ENCODE measurements around the gene BST1. TPM values are rescaled to one million over a fixed set of nuclear protein-coding genes. Genes with fewer than 3 reads are reported as not detected.

BST1 gene
- total and polyA plus RNA-seq, 2 experiments from 2014 or later: 0.99 to 1.8 TPM

DNA sequence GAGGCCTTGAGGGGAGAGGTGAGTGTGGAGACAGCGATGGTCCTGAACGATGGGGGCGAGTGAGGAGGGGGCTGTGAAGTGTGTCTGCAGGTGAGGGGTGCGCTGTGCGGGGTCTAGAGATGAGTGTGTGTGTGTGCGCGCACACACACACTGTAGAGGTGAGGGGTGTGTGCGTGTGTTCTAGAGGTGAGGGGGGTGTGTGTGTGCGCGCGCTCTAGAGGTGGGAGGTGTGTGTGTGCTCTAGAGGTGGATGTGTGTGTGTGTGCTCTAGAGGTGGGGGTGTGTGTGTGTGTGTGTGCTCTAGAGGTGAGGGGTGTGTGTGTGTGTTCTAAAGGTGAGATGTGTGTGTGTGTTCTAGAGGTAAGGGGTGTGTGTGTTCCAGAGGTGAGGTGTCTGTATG is 574 bp downstream of the BST1 start (continued):
- TF ChIP-seq ETS1 (IDR thresholded peaks at IDR 0.05) (no peak), CREB1 (CRISPR knock-in tag; IDR thresholded peaks at IDR 0.05; ENCODE audit: low read depth) (no peak), ZNF331 (CRISPR knock-in tag; IDR thresholded peaks at IDR 0.05; ENCODE audit: low read depth) (no peak), STAT1 (IDR thresholded peaks at IDR 0.05; ENCODE audit: unreplicated experiment) (no peak), REST (IDR thresholded peaks at IDR 0.05; ENCODE audit: unreplicated experiment) (no peak)

DNA sequence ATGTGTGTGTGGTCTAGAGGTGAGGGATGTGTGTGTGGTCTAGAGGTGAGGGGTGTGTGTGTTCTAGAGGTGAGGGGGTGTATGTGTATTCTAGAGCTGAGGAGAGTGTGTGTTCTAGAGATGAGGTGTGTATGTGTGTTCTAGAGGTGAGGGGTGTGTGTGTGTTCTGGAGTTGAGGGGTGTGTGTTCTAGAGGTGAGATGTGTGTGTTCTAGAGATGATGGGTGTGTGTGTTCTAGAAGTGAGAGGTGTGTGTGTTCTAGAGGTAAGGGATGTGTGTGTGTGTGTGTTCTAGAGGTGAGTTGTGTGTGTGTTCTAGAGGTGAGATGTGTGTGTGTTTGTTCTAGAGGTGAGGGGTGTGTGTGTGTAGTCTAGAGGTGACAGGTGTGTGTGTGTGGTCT is 1.3 kb downstream of the BST1 start:
- Mint-ChIP-seq H3K36me3 (ENCODE audit: low read depth) (peaks cover 8% of the 10 kb centered on the region), H3K27ac (no peak overlapping the region), H3K27me3 (ENCODE audit: insufficient read depth, low read depth, poor library complexity) (peaks cover 14% of the 10 kb centered on the region), H3K4me3 (no peak overlapping the region), H3K4me1 (peaks cover 20% of the 10 kb centered on the region), H3K9me3 (peaks cover 13% of the 10 kb centered on the region)
- Histone ChIP-seq H3K4me2 (no peak overlapping the region), H3F3A (replicated peaks; ENCODE audit: low read depth) (no peaks in the 10 kb centered on the region; the same call in 1 of the 2 replicates), H3K79me2 (replicated peaks; ENCODE audit: insufficient read depth) (no peaks in the 10 kb centered on the region), H3K27ac (ENCODE audit: low read depth) (no peak overlapping the region), H3K4me1 (ENCODE audit: insufficient read depth) (peaks cover 18% of the 10 kb centered on the region), H2AFZ (no peak overlapping the region), H3K4me3 (no peak overlapping the region), H4K20me1 (replicated peaks; ENCODE audit: insufficient read depth) (no peaks in the 10 kb centered on the region), H3K27me3 (ENCODE audit: insufficient read depth) (peaks cover 11% of the 10 kb centered on the region; the same call in 1 of the 2 replicates), H3K9me2 (ENCODE audit: insufficient read depth) (no peaks in the 10 kb centered on the region), H3K36me3 (ENCODE audit: insufficient read depth) (no peaks in the 10 kb centered on the region)
- DNase-seq (ENCODE audit: low spot score): no peak
- no peak for ATAC-seq
- TF ChIP-seq EZH2phosphoT487 (IDR thresholded peaks at IDR 0.05; ENCODE audit: unreplicated experiment): no peak
- no peak for TF ChIP-seq STAT1 (IDR thresholded peaks at IDR 0.05; ENCODE audit: unreplicated experiment)
- TF ChIP-seq ZNF331 (CRISPR knock-in tag; IDR thresholded peaks at IDR 0.05; ENCODE audit: low read depth): no peak
- TF ChIP-seq REST (IDR thresholded peaks at IDR 0.05; ENCODE audit: unreplicated experiment): no peak
- no peak for TF ChIP-seq POLR2AphosphoS5 (IDR thresholded peaks at IDR 0.05; ENCODE audit: low read depth)
- no peak for TF ChIP-seq ZNF114 (CRISPR knock-in tag; IDR thresholded peaks at IDR 0.05)
- TF ChIP-seq ZNF462 (CRISPR knock-in tag; IDR thresholded peaks at IDR 0.05): no peak
- no peak for TF ChIP-seq CREB1 (CRISPR knock-in tag; IDR thresholded peaks at IDR 0.05; ENCODE audit: low read depth)
- TF ChIP-seq JUNB (IDR thresholded peaks at IDR 0.05; ENCODE audit: unreplicated experiment): no peak

Measured in GM23338 (cell line).